HCT116 (cell line): ENCODE results near the gene LYPD4. TPM values are rescaled to one million over a fixed set of nuclear protein-coding genes. Genes with fewer than 3 reads are reported as not detected.
A peak's percentile ranks its signal among the peaks of the same experiment; 100 is the strongest.

Experiments used
- ATAC-seq: fragments of 200-7000 bp; cut with Tn5 transposase; 2 replicates; pipeline ENCODE4 v1.9.1; 2020; ENCODE audit warnings: mild to moderate bottlenecking, moderate library complexity
- BruUV-seq: library from RNA; stranded (reverse); fragments of 400-500 nt; replicated peaks from 2 replicates; lab custom pipeline; 2021; lab: Mats Ljungman, UMichigan
- CTCF ChIA-PET: fragments of 300-600 bp; sonication (Branson Sonifier 250); formaldehyde crosslinking; loops from one replicate; lab custom pipeline; 2021; ENCODE audit warnings: antibody characterized with exemption; lab: Charles Lee
- POLR2A ChIA-PET: fragments of 300-600, 350-600 bp; sonication (Branson Sonifier 250); formaldehyde crosslinking; loops from one replicate; lab custom pipeline; 2021; ENCODE audit warnings: antibody characterized with exemption; lab: Charles Lee
- RAD21 ChIA-PET, 2 experiments: fragments of 300-600 bp; sonication (Branson Sonifier 250); formaldehyde crosslinking; loops; one replicate each; lab custom pipeline; 2023; ENCODE audit warnings: low total read pairs in 2 of 2; ENCODE audit not compliant: uncharacterized antibody in 2 of 2, unreplicated experiment in 2 of 2, low non-redundant PET in 1 of 2; lab: Charles Lee
- DNase-seq: peaks from one replicate; pipeline ENCODE4 v3.0.0-alpha.2; 2010; ENCODE audit warnings: low read depth, low spot score
- H2AFZ ChIP-seq: fragments of 200-600 bp; shearing (Covaris generic), sonication (generic); 2 replicates; pipeline ENCODE4 v1.6.1; 2017; ENCODE audit warnings: low read depth, mixed run types, mixed read lengths, antibody characterized with exemption, low read length; ENCODE audit not compliant: poor library complexity, severe bottlenecking
- H3K27ac ChIP-seq: 2 replicates; pipeline ENCODE4 v1.5.1; 2012; ENCODE audit warnings: low read depth, low read length
- H3K27me3 ChIP-seq: fragments of 200-600 bp; sonication (generic); 2 replicates; pipeline ENCODE4 v1.6.1; 2016; ENCODE audit warnings: mixed run types, low read length, mixed read lengths; ENCODE audit not compliant: insufficient read depth
- H3K36me3 ChIP-seq, 2 experiments: fragments of 200-500 bp in 1 of 2; fragments of 200-600 bp in 1 of 2; sonication (Bioruptor generic) in 1 of 2; sonication (generic) in 1 of 2; 2 replicates each; pipeline versions ENCODE4 v1.5.1 to v1.6.1; 2014 to 2016; ENCODE audit warnings: low read length in 2 of 2, inconsistent platforms in 1 of 2, mixed read lengths in 1 of 2, mixed run types in 1 of 2; ENCODE audit not compliant: insufficient read depth in 2 of 2, control insufficient read depth in 1 of 2
- H3K4me1 ChIP-seq, 2 experiments: fragments of 200-600 bp in 1 of 2; sonication (generic) in 1 of 2; 2 replicates each; pipeline versions ENCODE4 v1.5.1 to v1.6.1; 2012 to 2017; ENCODE audit warnings: low read length in 2 of 2, inconsistent platforms in 1 of 2, mild to moderate bottlenecking in 1 of 2, mixed read lengths in 1 of 2, mixed run types in 1 of 2, moderate library complexity in 1 of 2; ENCODE audit not compliant: insufficient read depth in 2 of 2, control insufficient read depth in 1 of 2
- H3K4me2 ChIP-seq: fragments of 200-600 bp; sonication (generic); 2 replicates; pipeline ENCODE4 v1.6.1; 2017; ENCODE audit warnings: mixed run types, low read length, mixed read lengths
- H3K4me3 ChIP-seq, 2 experiments: fragments of 200-600 bp in 1 of 2; sonication (generic) in 1 of 2; replicated peaks in 1 of 2; 2 replicates each; pipeline ENCODE4 v1.5.1; 2011 to 2016; ENCODE audit warnings: low read length in 2 of 2, control low read depth in 1 of 2, low read depth in 1 of 2, mild to moderate bottlenecking in 1 of 2, mixed read lengths in 1 of 2, mixed run types in 1 of 2
- H3K79me2 ChIP-seq: fragments of 200-600 bp; sonication (generic); 2 replicates; pipeline ENCODE4 v1.6.1; 2017; ENCODE audit warnings: mild to moderate bottlenecking, mixed run types, low read length, moderate library complexity, mixed read lengths; ENCODE audit not compliant: insufficient read depth
- H3K9ac ChIP-seq: fragments of 200-600 bp; sonication (generic); 2 replicates; pipeline ENCODE4 v1.6.1; 2016; ENCODE audit warnings: low read length, mixed read lengths
- H3K9me2 ChIP-seq: fragments of 200-600 bp; sonication (generic), shearing (Covaris generic); 2 replicates; pipeline ENCODE4 v1.6.1; 2017; ENCODE audit warnings: mixed run types, mild to moderate bottlenecking, moderate library complexity; ENCODE audit not compliant: insufficient read depth
- H3K9me3 ChIP-seq, 2 experiments: fragments of 200-500 bp in 1 of 2; fragments of 200-600 bp in 1 of 2; sonication (Bioruptor generic) in 1 of 2; sonication (generic) in 1 of 2; 2 replicates each; pipeline ENCODE4 v1.6.1; 2014 to 2017; ENCODE audit warnings: low read length in 2 of 2, mixed read lengths in 2 of 2, inconsistent platforms in 1 of 2, low read depth in 1 of 2, mild to moderate bottlenecking in 1 of 2, mixed run types in 1 of 2, moderate library complexity in 1 of 2; ENCODE audit not compliant: control insufficient read depth in 1 of 2, insufficient read depth in 1 of 2
- H4K20me1 ChIP-seq: fragments of 200-600 bp; sonication (generic), shearing (Covaris generic); 2 replicates; pipeline ENCODE4 v1.6.1; 2017; ENCODE audit warnings: mixed run types, mild to moderate bottlenecking, moderate library complexity; ENCODE audit not compliant: insufficient read depth
- EGR1 ChIP-seq: IDR thresholded peaks from 2 replicates; pipeline ENCODE4 v1.6.1; 2012; ENCODE audit warnings: low read depth
- ELF1 ChIP-seq: IDR thresholded peaks from 2 replicates; pipeline ENCODE4 v1.6.1; 2012; ENCODE audit warnings: low read depth, borderline replicate concordance
- EZH2 ChIP-seq: fragments of 200-600 bp; sonication (generic); IDR thresholded peaks from 2 replicates; pipeline ENCODE4 v1.6.1; 2017; ENCODE audit warnings: antibody characterized with exemption, mixed run types
- EZH2phosphoT487 ChIP-seq: fragments of 200-600 bp; IDR thresholded peaks from 2 replicates; pipeline ENCODE4 v1.6.1; 2018; ENCODE audit warnings: antibody characterized with exemption, borderline replicate concordance
- FOSL1 ChIP-seq: IDR thresholded peaks from 2 replicates; pipeline ENCODE4 v1.6.1; 2012; ENCODE audit warnings: low read depth
- POLR2A ChIP-seq: IDR thresholded peaks from 2 replicates; pipeline ENCODE4 v1.7.0; 2011; ENCODE audit warnings: borderline replicate concordance; ENCODE audit not compliant: insufficient read depth, insufficient read length; ENCODE audit errors: extremely low read depth
- SIN3A ChIP-seq: IDR thresholded peaks from 2 replicates; pipeline ENCODE4 v1.6.1; 2012; ENCODE audit warnings: low read depth
- SRF ChIP-seq: IDR thresholded peaks from 2 replicates; pipeline ENCODE4 v1.6.1; 2012; ENCODE audit warnings: low read depth
- TCF7L2 ChIP-seq: IDR thresholded peaks from 2 replicates; pipeline ENCODE4 v1.7.0; 2011; ENCODE audit warnings: borderline replicate concordance, inconsistent platforms; ENCODE audit not compliant: insufficient read depth, insufficient read length; ENCODE audit errors: extremely low read depth
- YY1 ChIP-seq: IDR thresholded peaks from 2 replicates; pipeline ENCODE4 v1.6.1; 2011; ENCODE audit warnings: low read length, low read depth, moderate library complexity, mild to moderate bottlenecking; ENCODE audit not compliant: insufficient replicate concordance; ENCODE audit errors: extremely low read depth
- ZBTB33 ChIP-seq: IDR thresholded peaks from 2 replicates; pipeline ENCODE4 v1.6.1; 2011; ENCODE audit warnings: mild to moderate bottlenecking, low read length, moderate library complexity; ENCODE audit not compliant: insufficient replicate concordance; ENCODE audit errors: extremely low read depth
- ZFX ChIP-seq: fragments of 450-650 bp; IDR thresholded peaks from 2 replicates; pipeline ENCODE4 v1.6.1; 2017
- ZNF274 ChIP-seq: fragments of 200-500 bp; sonication (Bioruptor generic); IDR thresholded peaks from 2 replicates; pipeline ENCODE4 v1.6.1; 2014; ENCODE audit warnings: mild to moderate bottlenecking, low read depth, low read length, inconsistent platforms
- intact Hi-C: fragments of 100-400 bp; cut with micrococcal nuclease; formaldehyde crosslinking; loops from 2 replicates; pipeline ENCODE4 v1.10.0; 2022
- total RNA-seq: library from RNA; stranded (reverse); gene quantifications from one replicate; pipeline ENCODE4 v1.2.1, GENCODE V29; 2021; ENCODE audit not compliant: unreplicated experiment
- TF ChIP-seq, protein P1 (sequence below): IDR thresholded peaks from 2 replicates; pipeline ENCODE4 v1.6.1; 2012; ENCODE audit warnings: low read depth
- TF ChIP-seq, protein P2 (sequence below): IDR thresholded peaks from 2 replicates; pipeline ENCODE4 v1.6.1; 2012
- TF ChIP-seq, protein P3 (sequence below): IDR thresholded peaks from 2 replicates; pipeline ENCODE4 v1.6.1; 2012

The LYPD4 gene
- total RNA-seq, 1 experiment from 2014 or later = not detected

DNA sequence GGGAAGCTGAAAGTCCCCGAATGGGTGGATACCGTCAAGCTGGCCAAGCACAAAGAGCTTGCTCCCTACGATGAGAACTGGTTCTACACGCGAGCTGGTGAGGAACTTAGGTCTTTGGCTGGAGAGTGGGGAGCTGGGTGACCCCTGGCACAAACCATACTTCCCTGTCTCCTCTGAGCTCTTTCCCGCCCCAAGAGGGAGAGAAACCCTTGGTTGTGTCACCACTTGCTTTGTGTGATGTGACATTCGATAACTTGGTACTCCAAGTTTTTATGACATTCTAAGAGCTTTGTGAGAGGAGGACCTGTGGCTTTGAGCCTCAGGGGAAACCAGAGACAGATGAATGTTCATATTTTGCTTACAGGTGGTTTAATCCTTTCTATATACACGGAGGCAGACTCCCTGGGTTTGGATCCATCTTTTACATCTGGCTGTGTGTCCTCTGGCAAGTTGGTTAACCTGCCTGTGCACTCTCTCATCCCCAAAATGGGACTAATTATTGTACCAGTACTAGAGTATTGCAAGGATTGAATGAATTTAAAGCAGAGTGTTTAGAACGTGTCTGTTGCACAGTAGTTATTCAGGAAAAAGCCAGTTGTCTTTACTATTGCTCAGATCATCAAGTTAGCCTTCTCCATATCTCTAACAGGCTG is 16.8 kb upstream of the LYPD4 start:
- H3K79me2 ChIP-seq = peaks cover 60% of the 10 kb centered on the region

More for the DNA sequence above, 16.8 kb upstream of the LYPD4 start:
- Histone ChIP-seq H3K4me3 (peak overlapping the region; percentile 73 to 100), H3K9me2 (no peaks in the 10 kb centered on the region), H3K9ac (peak overlapping the region; percentile 96), H4K20me1 (peaks cover 27% of the 10 kb centered on the region; the same call in 1 of the 2 replicates), H3K27ac (peak overlapping the region; percentile 99), H2AFZ (no peak overlapping the region), H3K4me2 (peak overlapping the region; percentile 88), H3K9me3 (no peaks in the 10 kb centered on the region), H3K27me3 (no peaks in the 10 kb centered on the region), H3K36me3 (peaks cover 50 to 56% of the 10 kb centered on the region in 2 experiments), H3K4me1 (peaks cover 26 to 55% of the 10 kb centered on the region in 2 experiments)
- BruUV-seq = TSS peak; percentile 52
- TF ChIP-seq, protein P1, sequence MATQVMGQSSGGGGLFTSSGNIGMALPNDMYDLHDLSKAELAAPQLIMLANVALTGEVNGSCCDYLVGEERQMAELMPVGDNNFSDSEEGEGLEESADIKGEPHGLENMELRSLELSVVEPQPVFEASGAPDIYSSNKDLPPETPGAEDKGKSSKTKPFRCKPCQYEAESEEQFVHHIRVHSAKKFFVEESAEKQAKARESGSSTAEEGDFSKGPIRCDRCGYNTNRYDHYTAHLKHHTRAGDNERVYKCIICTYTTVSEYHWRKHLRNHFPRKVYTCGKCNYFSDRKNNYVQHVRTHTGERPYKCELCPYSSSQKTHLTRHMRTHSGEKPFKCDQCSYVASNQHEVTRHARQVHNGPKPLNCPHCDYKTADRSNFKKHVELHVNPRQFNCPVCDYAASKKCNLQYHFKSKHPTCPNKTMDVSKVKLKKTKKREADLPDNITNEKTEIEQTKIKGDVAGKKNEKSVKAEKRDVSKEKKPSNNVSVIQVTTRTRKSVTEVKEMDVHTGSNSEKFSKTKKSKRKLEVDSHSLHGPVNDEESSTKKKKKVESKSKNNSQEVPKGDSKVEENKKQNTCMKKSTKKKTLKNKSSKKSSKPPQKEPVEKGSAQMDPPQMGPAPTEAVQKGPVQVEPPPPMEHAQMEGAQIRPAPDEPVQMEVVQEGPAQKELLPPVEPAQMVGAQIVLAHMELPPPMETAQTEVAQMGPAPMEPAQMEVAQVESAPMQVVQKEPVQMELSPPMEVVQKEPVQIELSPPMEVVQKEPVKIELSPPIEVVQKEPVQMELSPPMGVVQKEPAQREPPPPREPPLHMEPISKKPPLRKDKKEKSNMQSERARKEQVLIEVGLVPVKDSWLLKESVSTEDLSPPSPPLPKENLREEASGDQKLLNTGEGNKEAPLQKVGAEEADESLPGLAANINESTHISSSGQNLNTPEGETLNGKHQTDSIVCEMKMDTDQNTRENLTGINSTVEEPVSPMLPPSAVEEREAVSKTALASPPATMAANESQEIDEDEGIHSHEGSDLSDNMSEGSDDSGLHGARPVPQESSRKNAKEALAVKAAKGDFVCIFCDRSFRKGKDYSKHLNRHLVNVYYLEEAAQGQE = no peak
- TF ChIP-seq ZNF274 (no peak), ELF1 (no peak), POLR2A (no peak), EZH2phosphoT487 (no peak), EZH2 (no peak), FOSL1 (no peak), ZFX (no peak), EGR1 (no peak), ZBTB33 (no peak), SIN3A (no peak), TCF7L2 (no peak), YY1 (no peak), SRF (no peak)
- TF ChIP-seq, protein P2, sequence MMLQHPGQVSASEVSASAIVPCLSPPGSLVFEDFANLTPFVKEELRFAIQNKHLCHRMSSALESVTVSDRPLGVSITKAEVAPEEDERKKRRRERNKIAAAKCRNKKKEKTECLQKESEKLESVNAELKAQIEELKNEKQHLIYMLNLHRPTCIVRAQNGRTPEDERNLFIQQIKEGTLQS = no peak
- TF ChIP-seq, protein P3, sequence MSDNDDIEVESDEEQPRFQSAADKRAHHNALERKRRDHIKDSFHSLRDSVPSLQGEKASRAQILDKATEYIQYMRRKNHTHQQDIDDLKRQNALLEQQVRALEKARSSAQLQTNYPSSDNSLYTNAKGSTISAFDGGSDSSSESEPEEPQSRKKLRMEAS = no peak
- intact Hi-C loops = no loop called here
- RAD21 ChIA-PET = no interaction called here
- ATAC-seq (no peak), DNase-seq (no peak)
- POLR2A ChIA-PET = interaction anchor here (0.6 to 3.2 kb wide), 4 partner anchors 11 to 98 kb away, joined by 4 to 36 read pairs (median 18); partner anchors contain the start of genes ARHGEF1 and RABAC1
- CTCF ChIA-PET = no interaction called here
